GM20431 (cell line): ENCODE results near the gene FEM1B.

Experiments
- in situ Hi-C: fragments of 300-500 bp; cut with MseI, MboI; formaldehyde crosslinking; loops from one replicate; pipeline ENCODE4 v1.15.0; 2020; ENCODE audit warnings: low sequenced_read_pairs; ENCODE audit not compliant: unreplicated experiment

Gene FEM1B

DNA sequence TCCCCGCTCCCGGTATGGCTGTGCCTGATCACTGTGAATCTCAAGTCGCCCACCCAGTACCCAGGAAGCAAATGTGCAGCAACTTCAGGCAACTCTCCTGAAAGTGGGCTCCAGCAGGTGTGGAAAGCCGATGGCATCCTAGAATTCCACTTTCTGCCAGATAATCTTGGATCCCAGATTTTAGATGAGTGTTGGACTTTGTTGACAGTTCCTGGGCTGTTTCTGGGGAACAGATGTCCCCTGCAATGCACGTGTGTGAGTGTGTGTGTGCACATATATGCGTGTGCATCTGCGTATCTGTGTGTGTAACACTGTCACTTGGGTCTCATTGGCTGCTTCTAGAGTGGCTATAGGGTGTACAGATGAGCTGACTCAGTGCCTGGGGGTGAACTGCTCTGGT, 59.0 kb downstream of the FEM1B start:
- in situ Hi-C loops: no loop called here

DNA sequence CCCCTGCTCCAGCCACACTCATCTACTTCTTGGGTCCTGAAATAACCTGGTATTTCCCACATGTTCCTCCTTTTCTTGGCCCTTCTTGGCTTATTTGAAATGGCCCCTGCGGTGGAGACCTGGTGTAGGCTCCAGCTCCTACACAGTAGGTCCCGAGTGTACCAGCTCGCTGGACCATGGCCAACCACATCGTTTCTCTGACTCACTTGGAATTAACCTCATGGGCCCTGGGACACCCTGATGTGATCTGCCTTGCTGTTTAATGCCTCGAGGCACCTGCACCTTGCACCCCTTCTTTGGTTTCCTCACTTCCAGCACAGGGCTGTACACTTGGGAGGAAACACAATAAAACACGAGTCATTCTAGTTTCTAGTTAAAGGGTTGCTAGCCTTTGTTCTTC, 60.3 kb downstream of the FEM1B start:
- in situ Hi-C loops: no loop called here

DNA sequence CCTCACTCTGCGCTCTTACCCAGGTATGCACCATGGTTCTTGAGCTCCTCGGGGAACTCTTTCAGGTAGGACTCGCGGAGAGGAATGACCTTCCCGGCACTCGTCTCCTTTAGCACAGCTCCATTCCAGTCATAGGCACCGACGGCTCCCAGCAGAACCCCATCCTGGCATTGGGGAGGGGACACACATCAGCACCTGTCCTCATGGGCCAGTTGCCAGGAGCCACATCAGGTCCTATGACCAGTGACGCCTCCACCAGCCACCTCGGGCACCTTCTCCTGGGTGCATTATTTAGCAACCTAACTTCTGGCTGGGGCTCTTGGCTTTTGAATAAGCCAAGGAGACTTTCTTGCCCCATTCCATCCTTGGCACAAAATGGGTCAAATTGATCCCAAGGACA, 61.9 kb downstream of the FEM1B start:
- in situ Hi-C loops: no loop called here

DNA sequence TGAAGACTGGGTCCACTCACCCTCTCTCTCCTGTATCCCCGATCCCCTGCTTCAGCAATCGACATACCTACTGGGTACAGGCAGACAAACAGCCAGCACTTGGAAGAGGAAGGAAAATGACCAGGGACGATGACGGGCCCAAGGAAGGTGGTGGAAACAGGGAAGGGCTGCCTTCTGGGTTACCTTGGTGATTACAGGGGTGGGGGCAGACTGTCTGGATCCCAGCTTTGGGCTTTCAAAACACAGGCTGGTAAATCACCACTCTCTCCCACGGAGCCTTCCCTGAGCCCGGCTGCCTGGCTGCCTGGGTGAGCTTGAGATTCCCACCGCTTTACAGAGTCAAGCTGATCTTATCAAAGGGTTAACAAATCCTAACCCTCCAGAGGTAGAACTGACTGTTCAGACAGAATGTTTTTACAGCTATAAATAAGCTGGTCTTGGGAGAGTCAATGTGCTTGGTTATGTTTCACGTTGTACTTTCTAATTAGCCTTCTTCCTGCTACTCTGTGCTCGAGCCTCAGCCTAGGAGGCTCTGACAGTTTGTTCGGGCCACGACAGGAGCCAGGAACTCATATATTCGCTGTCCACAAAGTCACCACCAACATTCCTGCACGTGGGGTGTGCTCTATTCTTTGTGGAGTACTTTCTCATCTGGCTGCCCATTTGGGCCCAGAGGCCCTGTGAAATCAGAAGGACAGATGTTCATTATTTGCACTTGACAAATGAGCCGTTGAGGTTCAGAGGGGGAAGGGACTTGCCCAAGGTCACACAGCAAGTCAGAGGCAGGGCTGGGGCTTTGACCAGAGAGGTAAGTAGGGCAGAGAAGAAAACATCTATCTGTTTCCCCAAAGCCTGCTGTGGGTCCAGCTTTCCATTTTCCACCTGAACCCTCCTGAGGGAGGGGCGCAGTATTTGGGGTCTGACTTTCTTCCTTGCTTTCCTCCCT, 63.5 kb downstream of the FEM1B start:
- in situ Hi-C loops: no loop called here

DNA sequence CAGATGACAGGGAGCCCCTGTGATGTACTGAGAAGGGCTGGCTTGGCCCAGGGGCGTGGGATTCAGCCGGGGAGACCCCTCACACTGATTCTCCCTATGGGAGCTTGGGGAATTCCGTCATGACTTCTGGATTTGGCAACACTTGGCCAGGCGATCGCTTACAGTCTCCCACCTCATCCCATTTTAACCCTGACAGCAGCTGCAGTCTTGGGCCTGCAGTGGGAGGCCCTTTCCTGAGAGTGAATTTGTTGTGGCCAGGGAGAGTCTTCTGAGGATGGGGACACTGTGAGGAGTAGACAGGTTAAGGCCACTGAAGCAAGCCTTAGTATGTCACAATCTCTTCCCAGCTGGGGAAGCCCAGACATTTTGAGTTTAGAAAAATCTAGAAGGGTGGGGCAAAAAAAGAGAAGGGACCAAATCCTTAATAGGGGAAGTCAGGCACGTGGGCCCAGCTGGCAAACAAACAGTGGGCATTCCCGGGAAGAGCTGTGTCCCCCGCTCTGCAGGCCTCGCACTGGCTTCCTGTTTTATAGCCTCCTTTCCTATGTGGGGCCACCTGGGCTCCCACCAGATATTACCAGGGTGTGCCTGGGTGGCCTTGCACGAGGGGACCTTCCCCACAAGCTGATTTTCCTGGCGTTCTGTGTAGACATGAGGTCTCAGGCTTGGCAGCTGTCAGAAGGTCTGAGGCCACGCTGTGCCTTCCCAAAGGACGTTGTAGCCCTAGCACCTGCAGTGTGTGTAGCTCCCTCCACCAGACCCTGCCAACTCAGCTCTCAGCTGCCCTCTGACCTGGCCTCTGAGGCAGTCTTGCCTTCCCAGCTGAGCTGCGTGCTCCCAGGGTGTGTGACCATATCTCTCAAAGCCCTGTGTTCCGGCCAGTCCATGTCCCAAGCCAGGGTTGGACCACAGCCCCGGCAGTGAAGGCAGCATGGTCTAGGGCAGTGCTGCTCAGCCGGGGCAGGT, 64.5 kb downstream of the FEM1B start:
- in situ Hi-C loops: no loop called here

DNA sequence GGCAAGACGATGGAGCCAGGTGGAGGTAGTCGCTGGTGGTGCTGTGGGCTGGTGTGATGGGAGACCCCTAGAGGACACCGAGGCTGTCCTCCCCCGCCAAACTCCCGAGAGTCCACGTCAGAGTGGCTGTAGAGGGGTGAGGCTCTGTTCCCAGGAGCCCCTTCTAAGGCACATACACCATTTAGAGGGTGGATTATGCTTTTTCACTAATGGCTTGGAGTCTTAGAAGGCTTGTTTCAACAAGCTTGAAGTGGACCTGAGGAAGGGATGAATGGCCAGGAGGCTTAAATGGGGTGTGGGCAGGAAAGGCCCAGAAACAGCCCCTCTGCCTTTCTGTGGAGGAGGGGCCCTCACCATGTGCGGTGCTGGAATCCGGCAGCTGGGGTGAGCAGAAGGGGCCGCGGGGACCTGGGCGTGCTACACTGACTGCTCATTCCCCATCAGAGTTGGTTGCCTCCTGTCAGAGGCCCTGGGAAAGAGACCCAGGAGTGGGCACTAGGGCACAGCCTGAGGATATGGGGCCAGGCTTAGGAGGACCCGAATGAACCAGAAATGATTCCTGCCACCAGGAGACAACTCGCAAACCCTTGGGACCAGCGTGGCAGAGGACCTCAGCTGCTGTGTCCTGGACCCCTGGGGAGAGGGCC, 66.2 kb downstream of the FEM1B start:
- in situ Hi-C loops: no loop called here

DNA sequence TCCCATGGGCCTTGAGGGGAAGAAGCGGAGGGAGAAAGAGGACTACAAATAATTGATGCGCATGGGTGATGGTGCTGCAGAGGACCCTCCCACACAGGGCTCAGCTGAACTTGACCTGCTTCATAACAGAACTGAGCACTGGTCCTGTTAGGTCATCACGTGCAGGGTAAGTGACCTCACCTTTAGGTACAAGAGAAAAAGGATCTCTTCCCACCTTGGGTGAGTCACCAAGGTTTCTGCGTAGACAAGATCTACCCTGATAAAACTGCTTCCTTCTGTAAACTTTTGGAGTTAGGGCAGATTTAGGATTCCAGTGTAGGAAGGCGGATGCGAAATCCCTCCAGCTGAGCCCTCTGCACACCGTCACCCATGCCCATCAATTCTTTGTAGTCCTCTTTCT, 67.1 kb downstream of the FEM1B start:
- in situ Hi-C loops: no loop called here
